ENCODE measurements around the gene CDC42EP1.
"Not testable (repeated sequence)": the region's sequence is repeated elsewhere in the genome, so short reads cannot be mapped to it uniquely, and the experiment has no call there.

Gene CDC42EP1

GRCh38 chr22:37581504-37581903, 21.2 kb downstream of the CDC42EP1 start:
- DNase-seq (ENCODE audit: low spot score) = peak; percentile 65

GRCh38 chr22:37582526-37582925, 22.2 kb downstream of the CDC42EP1 start:
- no peak for DNase-seq (ENCODE audit: low spot score)

GRCh38 chr22:37588546-37589215, 28.4 kb downstream of the CDC42EP1 start:
- no peak for DNase-seq (ENCODE audit: low spot score)

- no peak for DNase-seq (ENCODE audit: low spot score)
Observed at GRCh38 chr22:37589636-37590035, 29.4 kb downstream of the CDC42EP1 start.

GRCh38 chr22:37591081-37591480, 30.8 kb downstream of the CDC42EP1 start:
- DNase-seq (ENCODE audit: low spot score) = not testable (repeated sequence)

GRCh38 chr22:37591823-37592404, 31.6 kb downstream of the CDC42EP1 start:
- DNase-seq (ENCODE audit: low spot score) = no peak

GRCh38 chr22:37594237-37594636, 34.0 kb downstream of the CDC42EP1 start:
- no peak for DNase-seq (ENCODE audit: low spot score)

GRCh38 chr22:37599153-37599552, 38.9 kb downstream of the CDC42EP1 start:
- peak; percentile 33 for DNase-seq (ENCODE audit: low spot score)

GRCh38 chr22:37601203-37601539, 40.9 kb downstream of the CDC42EP1 start:
- no peak for DNase-seq (ENCODE audit: low spot score)

GRCh38 chr22:37601540-37602442, 41.5 kb downstream of the CDC42EP1 start:
- DNase-seq (ENCODE audit: low spot score) = no peak

GRCh38 chr22:37602546-37603277, 42.4 kb downstream of the CDC42EP1 start:
- not testable (repeated sequence) for DNase-seq (ENCODE audit: low spot score)

- no peak for DNase-seq (ENCODE audit: low spot score)
Observed at GRCh38 chr22:37604074-37604473, 43.8 kb downstream of the CDC42EP1 start.

- no peak for DNase-seq (ENCODE audit: low spot score)
Observed at GRCh38 chr22:37604875-37605274, 44.6 kb downstream of the CDC42EP1 start.

- peak; percentile 73 for DNase-seq (ENCODE audit: low spot score)
Observed at GRCh38 chr22:37607010-37607934, 47.0 kb downstream of the CDC42EP1 start.

GRCh38 chr22:37607935-37608476, 47.7 kb downstream of the CDC42EP1 start:
- DNase-seq (ENCODE audit: low spot score) = no peak

- DNase-seq (ENCODE audit: low spot score) = peak; percentile 97
Observed at GRCh38 chr22:37608477-37609239, 48.4 kb downstream of the CDC42EP1 start, which contains the start of gene GGA1. Gene GGA1, plus strand, starts transcription at chr22:37608834. Its CDS starts 27 bp downstream, at chr22:37608861.

GRCh38 chr22:37609240-37610152, 49.2 kb downstream of the CDC42EP1 start:
- peak; percentile 40 for DNase-seq (ENCODE audit: low spot score)

- not testable (repeated sequence) for DNase-seq (ENCODE audit: low spot score)
Observed at GRCh38 chr22:37610153-37610475, 49.8 kb downstream of the CDC42EP1 start.

Data from globus pallidus (tissue), 1 donor.